ENCODE measurements around the gene SCYGR6. TPM values are rescaled to one million over a fixed set of nuclear protein-coding genes. Genes with fewer than 3 reads are reported as not detected.

The SCYGR6 gene
- total RNA-seq, 1 donor from 2014 or later = not detected

DNA sequence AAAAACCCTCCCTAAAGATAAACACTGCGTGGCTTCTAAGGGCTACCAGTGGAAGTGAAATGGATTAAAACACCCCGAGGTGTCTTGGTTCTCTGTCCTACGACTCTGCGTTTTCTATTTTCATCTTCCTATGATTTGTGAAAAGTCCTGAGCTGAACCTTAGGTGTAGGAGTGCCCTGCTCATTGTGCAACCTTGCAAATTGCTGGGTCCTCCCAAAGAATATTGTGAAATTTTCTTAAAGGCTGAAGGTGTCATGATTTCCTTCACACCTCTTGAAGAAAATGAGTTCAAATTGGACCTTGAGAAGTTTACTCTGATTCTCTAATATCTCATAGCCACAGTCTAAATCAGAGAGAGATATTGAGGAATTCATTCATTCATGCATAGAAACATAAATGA lies 4.9 kb downstream of the SCYGR6 start:
- TF ChIP-seq CTCF (conservative IDR thresholded peaks at IDR 0.05) = no peak
- peaks cover 23% of the 10 kb centered on the region for H3K27me3 Mint-ChIP-seq (ENCODE audit: low read depth)
- DNase-seq (ENCODE audit: low read depth, low spot score) = no peak
- peaks cover 4% of the 10 kb centered on the region for H3K4me1 Mint-ChIP-seq
- H3K27ac Mint-ChIP-seq (ENCODE audit: unreplicated experiment) = no peak overlapping the region
- no peaks in the 10 kb centered on the region for H3K9me3 Mint-ChIP-seq
- H3K4me3 Mint-ChIP-seq = no peak overlapping the region
- no peaks in the 10 kb centered on the region for H3K36me3 Mint-ChIP-seq (ENCODE audit: low read depth)

GRCh38 chr2:227717687-227718567 lies 6.6 kb downstream of the SCYGR6 start, which contains the start of gene SLC19A3:
SLC19A3 (minus strand) TSS chr2:227718028; CDS start chr2:227702318, 15,710 bp downstream.
- Mint-ChIP-seq H3K36me3 (ENCODE audit: low read depth) (no peaks in the 10 kb centered on the region), H3K9me3 (no peaks in the 10 kb centered on the region), H3K27me3 (ENCODE audit: low read depth) (peaks cover 23% of the 10 kb centered on the region), H3K4me1 (peaks cover 4% of the 10 kb centered on the region), H3K4me3 (peak within 1 kb of the TSS; percentile 86), H3K27ac (ENCODE audit: unreplicated experiment) (no peak within 1 kb of the TSS)
- TF ChIP-seq CTCF (conservative IDR thresholded peaks at IDR 0.05) = no peak
- peak; percentile 70 for DNase-seq (ENCODE audit: low read depth, low spot score)

- Mint-ChIP-seq H3K4me3 (no peak overlapping the region), H3K9me3 (no peaks in the 10 kb centered on the region), H3K36me3 (ENCODE audit: low read depth) (no peaks in the 10 kb centered on the region), H3K27ac (ENCODE audit: unreplicated experiment) (no peak overlapping the region), H3K27me3 (ENCODE audit: low read depth) (peaks cover 23% of the 10 kb centered on the region), H3K4me1 (peaks cover 4% of the 10 kb centered on the region)
- DNase-seq (ENCODE audit: low read depth, low spot score) = no peak
- no peak for TF ChIP-seq CTCF (conservative IDR thresholded peaks at IDR 0.05)
These were observed 8.1 kb downstream of the SCYGR6 start for GRCh38 chr2:227716501-227716900.

DNA sequence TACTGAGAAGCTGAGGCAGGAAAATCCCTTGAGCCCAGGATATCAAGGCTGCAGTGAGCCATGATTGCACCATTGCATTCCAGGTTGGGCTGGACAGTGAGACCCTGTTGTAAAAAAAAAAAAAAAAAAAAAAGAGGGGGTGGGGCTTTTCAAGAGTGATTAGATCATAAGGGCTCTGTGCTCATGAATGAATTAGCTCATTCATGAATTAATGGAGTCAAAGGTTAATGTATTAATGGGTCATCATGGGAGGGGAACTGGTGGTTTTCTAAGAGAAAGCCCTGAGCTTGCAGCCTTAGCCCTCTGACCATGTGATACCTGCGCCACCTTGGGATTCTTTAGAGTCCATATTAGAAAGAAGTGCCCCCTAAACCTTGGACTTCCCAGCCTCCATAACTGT lies 11.3 kb downstream of the SCYGR6 start:
- Mint-ChIP-seq H3K4me3 (no peak overlapping the region), H3K4me1 (peaks cover 4% of the 10 kb centered on the region), H3K36me3 (ENCODE audit: low read depth) (no peaks in the 10 kb centered on the region), H3K27ac (ENCODE audit: unreplicated experiment) (no peak overlapping the region), H3K27me3 (ENCODE audit: low read depth) (peaks cover 23% of the 10 kb centered on the region), H3K9me3 (no peaks in the 10 kb centered on the region)
- TF ChIP-seq CTCF (conservative IDR thresholded peaks at IDR 0.05) = no peak
- no peak for DNase-seq (ENCODE audit: low read depth, low spot score)

DNA sequence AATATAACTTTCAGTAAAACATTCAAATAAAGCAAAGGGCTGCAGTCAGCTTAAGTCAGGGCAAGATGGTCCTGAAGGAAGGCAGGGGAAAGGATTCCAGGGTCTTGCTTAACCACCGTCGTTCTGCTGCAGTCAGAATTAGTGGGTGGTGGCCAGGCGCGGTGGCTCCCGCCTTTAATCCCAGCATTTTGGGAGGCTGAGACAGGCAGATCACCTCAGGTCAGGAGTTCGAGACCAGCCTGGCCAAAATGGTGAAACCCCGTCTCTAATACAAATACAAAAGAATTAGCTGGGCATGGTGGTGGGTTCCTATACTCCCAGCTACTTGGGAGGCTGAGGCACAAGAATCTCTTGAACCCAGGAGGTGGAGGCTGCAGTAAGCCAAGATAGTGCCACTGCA lies 13.6 kb downstream of the SCYGR6 start:
- Mint-ChIP-seq H3K27me3 (ENCODE audit: low read depth) (peaks cover 4% of the 10 kb centered on the region), H3K27ac (ENCODE audit: unreplicated experiment) (no peak overlapping the region), H3K4me3 (no peak overlapping the region), H3K9me3 (no peaks in the 10 kb centered on the region), H3K4me1 (no peaks in the 10 kb centered on the region), H3K36me3 (ENCODE audit: low read depth) (no peaks in the 10 kb centered on the region)
- no peak for DNase-seq (ENCODE audit: low read depth, low spot score)
- no peak for TF ChIP-seq CTCF (conservative IDR thresholded peaks at IDR 0.05)
